ENCODE measurements around the gene DNLZ.
A peak's percentile ranks its signal among the peaks of the same experiment; 100 is the strongest.

DNA sequence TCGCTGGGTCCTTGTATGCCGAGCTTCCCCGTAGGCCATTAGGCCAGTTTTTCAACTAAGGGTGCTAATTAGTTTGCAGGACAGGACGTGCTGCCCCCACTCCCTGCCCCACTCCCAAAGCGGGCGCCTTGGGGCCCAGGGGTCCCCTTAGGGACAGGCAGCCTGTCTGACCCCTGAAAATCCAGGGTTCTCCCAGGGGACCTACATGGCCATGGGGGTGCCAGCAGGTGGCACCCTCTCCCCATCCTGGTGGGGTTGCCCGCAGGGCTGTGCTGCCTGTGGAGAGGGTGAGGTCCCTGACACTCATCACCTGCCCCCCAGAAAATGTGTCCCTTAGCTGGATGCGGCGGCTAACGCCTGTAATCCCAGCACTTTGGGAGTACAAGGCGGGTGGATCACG is 51.1 kb downstream of the DNLZ start:
- TF ChIP-seq, protein P1, sequence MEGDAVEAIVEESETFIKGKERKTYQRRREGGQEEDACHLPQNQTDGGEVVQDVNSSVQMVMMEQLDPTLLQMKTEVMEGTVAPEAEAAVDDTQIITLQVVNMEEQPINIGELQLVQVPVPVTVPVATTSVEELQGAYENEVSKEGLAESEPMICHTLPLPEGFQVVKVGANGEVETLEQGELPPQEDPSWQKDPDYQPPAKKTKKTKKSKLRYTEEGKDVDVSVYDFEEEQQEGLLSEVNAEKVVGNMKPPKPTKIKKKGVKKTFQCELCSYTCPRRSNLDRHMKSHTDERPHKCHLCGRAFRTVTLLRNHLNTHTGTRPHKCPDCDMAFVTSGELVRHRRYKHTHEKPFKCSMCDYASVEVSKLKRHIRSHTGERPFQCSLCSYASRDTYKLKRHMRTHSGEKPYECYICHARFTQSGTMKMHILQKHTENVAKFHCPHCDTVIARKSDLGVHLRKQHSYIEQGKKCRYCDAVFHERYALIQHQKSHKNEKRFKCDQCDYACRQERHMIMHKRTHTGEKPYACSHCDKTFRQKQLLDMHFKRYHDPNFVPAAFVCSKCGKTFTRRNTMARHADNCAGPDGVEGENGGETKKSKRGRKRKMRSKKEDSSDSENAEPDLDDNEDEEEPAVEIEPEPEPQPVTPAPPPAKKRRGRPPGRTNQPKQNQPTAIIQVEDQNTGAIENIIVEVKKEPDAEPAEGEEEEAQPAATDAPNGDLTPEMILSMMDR (IDR thresholded peaks at IDR 0.05): peak in 4 of 6 experiments; percentile 39 to 51 (median 43)
- TF ChIP-seq POLR2A (IDR thresholded peaks at IDR 0.05): no peak
